H1 (cell line): ENCODE measurements around the gene SLC31A2. TPM values are rescaled to one million over a fixed set of nuclear protein-coding genes. Genes with fewer than 3 reads are reported as not detected.
"Not testable (repeated sequence)": the region's sequence is repeated elsewhere in the genome, so short reads cannot be mapped to it uniquely, and the experiment has no call there.

Source experiments
- CTCF ChIA-PET: fragments of 300-600 bp; sonication (Branson Sonifier 250); formaldehyde crosslinking; loops from one replicate; lab custom pipeline; 2021; ENCODE audit not compliant: partially characterized antibody; lab: Charles Lee
- POLR2A ChIA-PET: fragments of 300-600 bp; sonication (Branson Sonifier 250); formaldehyde crosslinking; loops from one replicate; lab custom pipeline; 2021; ENCODE audit warnings: inconsistent platforms; ENCODE audit not compliant: partially characterized antibody; lab: Charles Lee
- DNase-seq, 2 experiments: peaks; one replicate each; pipeline versions ENCODE4 v3.0.0 to v3.0.0-alpha.2; 2010 to 2022; ENCODE audit warnings: low spot score in 2 of 2, low read depth in 1 of 2, mixed read lengths in 1 of 2
- FAIRE-seq: peaks from 2 replicates; lab custom pipeline; 2011; peaks lifted over from hg19 to GRCh38; lab: Jason Lieb, UNC
- H2AFZ ChIP-seq: 2 replicates; pipeline ENCODE4 v1.8.1; 2012; ENCODE audit warnings: low read length, inconsistent platforms
- H2AK5ac ChIP-seq: 2 replicates; pipeline ENCODE4 v1.6.1; 2013; ENCODE audit warnings: low read depth, low read length
- H2BK120ac ChIP-seq: replicated peaks from 2 replicates; pipeline ENCODE3; 2013; ENCODE audit warnings: low read depth, low read length, inconsistent platforms
- H2BK12ac ChIP-seq: 2 replicates; pipeline ENCODE4 v1.6.1; 2013; ENCODE audit warnings: low read depth, low read length
- H2BK15ac ChIP-seq: 2 replicates; pipeline ENCODE4 v1.6.1; 2013; ENCODE audit warnings: low read length
- H2BK20ac ChIP-seq: 2 replicates; pipeline ENCODE4 v1.6.1; 2013; ENCODE audit warnings: low read length
- H2BK5ac ChIP-seq: 2 replicates; pipeline ENCODE4 v1.6.1; 2013; ENCODE audit warnings: low read depth, low read length
- H3K14ac ChIP-seq: 2 replicates; pipeline ENCODE4 v1.6.1; 2013; ENCODE audit warnings: inconsistent platforms; ENCODE audit not compliant: insufficient read length
- H3K18ac ChIP-seq: 2 replicates; pipeline ENCODE4 v1.6.1; 2013; ENCODE audit warnings: low read length; ENCODE audit errors: extremely low read depth
- H3K23ac ChIP-seq: 2 replicates; pipeline ENCODE4 v1.6.1; 2013; ENCODE audit warnings: inconsistent platforms; ENCODE audit not compliant: insufficient read length
- H3K23me2 ChIP-seq: 2 replicates; pipeline ENCODE4 v1.6.1; 2013; ENCODE audit warnings: low read depth, low read length
- H3K27ac ChIP-seq: 2 replicates; pipeline ENCODE4 v1.6.1; 2011; ENCODE audit warnings: low read depth, low read length, inconsistent platforms
- H3K27me3 ChIP-seq, 4 experiments: replicated peaks in 1 of 4; 1 replicate in 1 of 4; 2 replicates in 3 of 4; pipeline versions ENCODE4 v1.6.1 to v1.8.1; 2011 to 2013; ENCODE audit warnings: low read length in 3 of 4, mild to moderate bottlenecking in 3 of 4, inconsistent platforms in 2 of 4, mixed read lengths in 2 of 4, moderate library complexity in 1 of 4; ENCODE audit not compliant: control insufficient read depth in 3 of 4, insufficient read depth in 3 of 4; ENCODE audit errors: extremely low read depth in 1 of 4
- H3K36me3 ChIP-seq, 4 experiments: 2 replicates each; pipeline versions ENCODE4 v1.6.1 to v1.8.1; 2011 to 2013; ENCODE audit warnings: mild to moderate bottlenecking in 4 of 4, low read length in 3 of 4, moderate library complexity in 2 of 4, control low read depth in 1 of 4, inconsistent platforms in 1 of 4; ENCODE audit not compliant: insufficient read depth in 4 of 4, control insufficient read depth in 2 of 4
- H3K4ac ChIP-seq: replicated peaks from 2 replicates; pipeline ENCODE3; 2013; ENCODE audit warnings: low read length, low read depth, mixed read lengths, inconsistent platforms; ENCODE audit not compliant: insufficient read length
- H3K4me1 ChIP-seq, 4 experiments: replicated peaks in 1 of 4; 1 replicate in 1 of 4; 2 replicates in 3 of 4; pipeline versions ENCODE4 v1.6.1 to v1.8.1; 2011 to 2013; ENCODE audit warnings: low read length in 3 of 4, inconsistent platforms in 2 of 4, mixed read lengths in 1 of 4; ENCODE audit not compliant: insufficient read depth in 4 of 4, control insufficient read depth in 3 of 4
- H3K4me2 ChIP-seq, 2 experiments: 2 replicates each; pipeline versions ENCODE4 v1.6.1 to v1.8.1; 2011 to 2013; ENCODE audit warnings: low read depth in 2 of 2, low read length in 2 of 2, control low read depth in 1 of 2, inconsistent platforms in 1 of 2, mild to moderate bottlenecking in 1 of 2; ENCODE audit not compliant: insufficient read depth in 1 of 2
- H3K4me3 ChIP-seq, 4 experiments: fragments of 200-600, 300-600 bp in 1 of 4; sonication (generic), shearing (Covaris generic), sonication (Bioruptor Twin) in 1 of 4; 2 replicates each; pipeline versions ENCODE4 v1.5.1 to v1.8.1; 2011 to 2016; ENCODE audit warnings: low read length in 4 of 4, low read depth in 3 of 4, control low read depth in 2 of 4, inconsistent platforms in 2 of 4, mild to moderate bottlenecking in 2 of 4, mixed read lengths in 1 of 4, moderate library complexity in 1 of 4; ENCODE audit not compliant: insufficient read depth in 2 of 4; ENCODE audit errors: extremely low read depth in 1 of 4
- H3K56ac ChIP-seq: replicated peaks from 2 replicates; pipeline ENCODE3; 2013; ENCODE audit warnings: low read depth, mild to moderate bottlenecking, mixed read lengths, low read length, inconsistent platforms; ENCODE audit not compliant: insufficient read length
- H3K79me1 ChIP-seq: 2 replicates; pipeline ENCODE4 v1.6.1; 2013; ENCODE audit warnings: low read depth, low read length, control low read depth
- H3K79me2 ChIP-seq, 2 experiments: 2 replicates each; pipeline versions ENCODE4 v1.6.1 to v1.8.1; 2012 to 2013; ENCODE audit warnings: low read length in 2 of 2, mild to moderate bottlenecking in 2 of 2, inconsistent platforms in 1 of 2; ENCODE audit not compliant: insufficient read depth in 2 of 2, control insufficient read depth in 1 of 2
- H3K9ac ChIP-seq, 4 experiments: replicated peaks in 1 of 4; 1 replicate in 1 of 4; 2 replicates in 3 of 4; pipeline versions ENCODE4 v1.6.1 to v1.8.1; 2011 to 2013; ENCODE audit warnings: low read depth in 3 of 4, low read length in 3 of 4, control low read depth in 2 of 4, mild to moderate bottlenecking in 2 of 4, moderate library complexity in 2 of 4, inconsistent platforms in 1 of 4; ENCODE audit errors: extremely low read depth in 1 of 4
- H3K9me3 ChIP-seq, 2 experiments: 2 replicates each; pipeline versions ENCODE4 v1.6.1 to v1.8.1; 2012 to 2013; ENCODE audit warnings: mild to moderate bottlenecking in 2 of 2, moderate library complexity in 2 of 2, control low read depth in 1 of 2, inconsistent platforms in 1 of 2, low read depth in 1 of 2, low read length in 1 of 2, mixed read lengths in 1 of 2; ENCODE audit not compliant: insufficient read depth in 2 of 2
- H4K20me1 ChIP-seq, 2 experiments: replicated peaks in 1 of 2; 2 replicates each; pipeline versions ENCODE3 to v1.8.1; 2011 to 2013; ENCODE audit warnings: inconsistent platforms in 2 of 2, low read length in 2 of 2, mild to moderate bottlenecking in 1 of 2; ENCODE audit not compliant: insufficient read depth in 2 of 2, control insufficient read depth in 1 of 2
- H4K5ac ChIP-seq: 2 replicates; pipeline ENCODE4 v1.6.1; 2013; ENCODE audit warnings: low read length, low read depth, mixed read lengths, inconsistent platforms; ENCODE audit not compliant: insufficient read length
- H4K8ac ChIP-seq: 2 replicates; pipeline ENCODE4 v1.8.0; 2013; ENCODE audit warnings: mild to moderate bottlenecking, moderate library complexity, low read length, inconsistent platforms; ENCODE audit not compliant: insufficient read depth; ENCODE audit errors: extremely low read depth
- H4K91ac ChIP-seq: replicated peaks from 2 replicates; pipeline ENCODE3; 2013; ENCODE audit warnings: low read length, mixed read lengths, inconsistent platforms; ENCODE audit not compliant: insufficient read length
- CTBP2 ChIP-seq: IDR thresholded peaks from 2 replicates; pipeline ENCODE4 v1.7.0; 2011; ENCODE audit warnings: borderline replicate concordance, mild to moderate bottlenecking, moderate library complexity, mixed read lengths, low read length; ENCODE audit not compliant: insufficient read depth, insufficient read length
- EZH2 ChIP-seq: fragments of 200-600 bp; sonication (generic); IDR thresholded peaks from 2 replicates; pipeline ENCODE4 v1.7.1; 2012; ENCODE audit warnings: low read depth, mild to moderate bottlenecking, moderate library complexity, low read length, inconsistent platforms; ENCODE audit not compliant: severe bottlenecking
- SIN3A ChIP-seq, 2 experiments: IDR thresholded peaks in 1 of 2; conservative IDR thresholded peaks in 1 of 2; 2 replicates each; pipeline ENCODE4 v1.6.1; 2011 to 2012; ENCODE audit warnings: low read length in 2 of 2, improper control_type of control experiment in 1 of 2, low read depth in 1 of 2, mild to moderate bottlenecking in 1 of 2
- WGBS, 2 experiments: shearing (Covaris generic) in 1 of 2; methylation state at CpG; one replicate each; pipeline versions ENCODE4 v1.1.6 to v1.1.7; 2013 to 2015; ENCODE audit warnings: low lambda C conversion rate in 2 of 2, mixed read lengths in 2 of 2, inconsistent platforms in 1 of 2, low coverage in 1 of 2, missing lambda C conversion rate in 1 of 2; ENCODE audit not compliant: insufficient replicate concordance in 2 of 2, insufficient coverage in 1 of 2, insufficient read length in 1 of 2; ENCODE audit errors: extremely low coverage in 1 of 2, missing lambda C conversion rate in 1 of 2; 5-methylcytosine and 5-hydroxymethylcytosine counted together
- polyA plus RNA-seq, 7 experiments: library from polyadenylated mRNA; depleted of rRNA in 3 of 7; stranded (reverse) in 5 of 7; unstranded in 2 of 7; fragments of >200 nt in 5 of 7; fragments of 200-250 nt in 2 of 7; gene quantifications; 1 replicate in 5 of 7; 2 replicates in 1 of 7; 4 replicates in 1 of 7; pipeline versions ENCODE4 v1.2.1 to v1.2.3, GENCODE V29; 2011 to 2013; ENCODE audit warnings: missing spikeins in 2 of 7, mixed read lengths in 2 of 7
- total RNA-seq: library from RNA; stranded (reverse); fragmentation: NEBNext Ultra II Directional; extraction: Animal tissue kit (Norgen Biotek cat#: 25700); gene quantifications from 2 replicates; pipeline ENCODE4 v1.2.1, GENCODE V29; 2021

Gene SLC31A2
- total and polyA plus RNA-seq, 2 of the 8 experiments (the other 6 are each of a cell fraction or from before 2014, with no cell fraction given), result 2.0 to 2.9 TPM

GRCh38 chr9:113148781-113149510 lies 1.9 kb upstream of the SLC31A2 start (continued):
- TF ChIP-seq CTBP2, result no peak
- no peak for TF ChIP-seq SIN3A (conservative IDR thresholded peaks at IDR 0.05 in 1 of 2, IDR thresholded peaks at IDR 0.05 in 1 of 2; ENCODE audit: low read depth in 1 of 2, low read length in 2 of 2)
- no peak for TF ChIP-seq EZH2

- not testable (repeated sequence) for H2BK15ac ChIP-seq, H3K14ac ChIP-seq, H3K27ac ChIP-seq, H3K4me1 ChIP-seq, H3K4me3 ChIP-seq, H2BK120ac ChIP-seq, H4K91ac ChIP-seq, H3K56ac ChIP-seq, H3K79me1 ChIP-seq, H2BK20ac ChIP-seq, H4K8ac ChIP-seq, H3K18ac ChIP-seq, H2AK5ac ChIP-seq, H3K36me3 ChIP-seq, H4K5ac ChIP-seq, H3K23me2 ChIP-seq, H3K4me2 ChIP-seq, H4K20me1 ChIP-seq, H2AFZ ChIP-seq, H3K23ac ChIP-seq, H3K27me3 ChIP-seq, H3K4ac ChIP-seq, H3K79me2 ChIP-seq, H3K9ac ChIP-seq, H3K9me3 ChIP-seq, DNase-seq, FAIRE-seq, H2BK5ac ChIP-seq, H2BK12ac ChIP-seq
- ChIA-PET POLR2A (interaction anchor here (1.3 to 2.1 kb wide), 2 partner anchors 10 to 18 kb away, joined by 3 to 8 read pairs; no protein-coding TSS in a partner anchor), CTCF (interaction anchor here (0.6 to 4.7 kb wide), 5 partner anchors 10 to 728 kb away, joined by 3 to 17 read pairs (median 7); partner anchors contain the start of genes FKBP15 and SLC31A1)
- 87% methylated on average over 10 of the region's 10 CpGs; no CpG with 5 or more reads in 1 of the 2 experiments for WGBS, 2 experiments
Observed at GRCh38 chr9:113149561-113149960, 1.2 kb upstream of the SLC31A2 start.
